Mononuclear cell (primary cell): ENCODE measurements around the gene CCDC57. TPM values are rescaled to one million over a fixed set of nuclear protein-coding genes. Genes with fewer than 3 reads are reported as not detected.
A peak's percentile ranks its signal among the peaks of the same experiment; 100 is the strongest.

Experiments used
- H3K27me3 ChIP-seq: 2 replicates; pipeline ENCODE4 v1.6.0; 2011; ENCODE audit warnings: low read length, control low read depth; ENCODE audit not compliant: insufficient read depth
- H3K4me1 ChIP-seq: 2 replicates; pipeline ENCODE4 v1.5.1; 2011; ENCODE audit warnings: mild to moderate bottlenecking, low read length, control low read depth; ENCODE audit not compliant: insufficient read depth
- H3K4me3 ChIP-seq: 2 replicates; pipeline ENCODE4 v1.5.1; 2011; ENCODE audit warnings: mild to moderate bottlenecking, low read length, moderate library complexity
- H3K9me3 ChIP-seq: 2 replicates; pipeline ENCODE4 v1.5.1; 2011; ENCODE audit warnings: low read depth, mild to moderate bottlenecking, control low read depth, low read length
- total RNA-seq: library from RNA; depleted of rRNA; stranded (reverse); fragments of >200 nt; gene quantifications from one replicate; pipeline ENCODE4 v1.2.3, GENCODE V29; 2012

The CCDC57 gene
- total RNA-seq, 1 donor: 36.6 TPM

DNA sequence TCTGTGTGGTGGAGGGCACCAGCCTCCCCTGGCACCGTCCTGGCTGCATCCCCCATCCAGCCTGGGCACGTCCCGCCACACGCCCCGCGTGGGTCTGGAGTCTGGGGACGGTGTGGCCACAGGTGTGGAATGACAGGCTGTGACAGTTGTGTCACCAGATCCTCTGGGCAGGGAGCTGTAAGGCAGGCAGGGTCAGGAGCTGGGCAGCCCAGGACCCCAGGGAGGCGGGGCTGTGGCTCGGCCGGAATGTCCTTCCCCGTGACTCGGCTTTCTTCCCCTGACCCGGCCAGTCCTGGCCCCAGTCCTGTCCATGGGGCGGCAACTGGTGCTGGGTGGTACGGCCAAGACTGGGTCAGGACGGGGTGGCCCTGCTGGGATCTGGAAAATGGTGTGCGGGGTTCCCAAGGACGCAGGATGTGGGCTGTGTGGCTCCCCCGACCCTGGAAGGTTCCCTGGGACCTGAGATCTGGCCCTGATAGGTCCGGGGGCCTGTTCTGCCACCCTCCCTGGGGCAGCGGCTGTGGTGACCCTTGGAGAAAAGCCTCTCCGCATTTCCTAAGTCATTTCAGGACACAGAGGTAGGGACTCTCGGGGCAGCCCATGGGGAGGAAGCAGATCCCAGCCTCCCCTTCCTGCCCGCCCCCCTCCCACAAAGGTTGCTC, 12.9 kb upstream of the CCDC57 start:
- Histone ChIP-seq H3K4me1 (peaks cover 56% of the 10 kb centered on the region), H3K4me3 (no peak overlapping the region), H3K27me3 (no peaks in the 10 kb centered on the region), H3K9me3 (no peaks in the 10 kb centered on the region)

DNA sequence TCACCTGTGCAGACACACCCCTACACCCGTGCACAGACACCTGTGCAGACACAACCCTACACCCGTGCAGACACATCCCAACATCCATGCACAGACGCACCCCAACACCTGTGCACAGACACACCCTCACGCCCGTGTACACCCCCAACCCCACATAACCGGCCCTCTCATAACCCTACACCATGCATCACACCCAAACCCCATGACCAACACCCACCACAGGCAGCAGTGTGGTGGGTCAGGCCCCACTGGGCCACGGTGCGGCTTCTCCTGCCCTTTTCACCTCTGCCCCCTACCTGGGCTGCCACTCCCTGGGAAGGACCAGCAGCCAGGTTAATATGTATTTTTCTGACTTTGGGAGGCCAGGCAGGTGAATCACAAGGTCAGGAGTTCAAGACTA, 12.0 kb upstream of the CCDC57 start:
- no peak overlapping the region for H3K4me3 ChIP-seq
- H3K4me1 ChIP-seq: peaks cover 56% of the 10 kb centered on the region
- no peaks in the 10 kb centered on the region for H3K27me3 ChIP-seq
- no peaks in the 10 kb centered on the region for H3K9me3 ChIP-seq

GRCh38 chr17:82223517-82223916, 10.9 kb upstream of the CCDC57 start:
- Histone ChIP-seq H3K4me1 (peaks cover 61% of the 10 kb centered on the region), H3K9me3 (no peaks in the 10 kb centered on the region), H3K27me3 (no peaks in the 10 kb centered on the region), H3K4me3 (no peak overlapping the region)

GRCh38 chr17:82222816-82223215, 10.2 kb upstream of the CCDC57 start:
- no peaks in the 10 kb centered on the region for H3K9me3 ChIP-seq
- H3K4me3 ChIP-seq: no peak overlapping the region
- peaks cover 62% of the 10 kb centered on the region for H3K4me1 ChIP-seq
- no peaks in the 10 kb centered on the region for H3K27me3 ChIP-seq

DNA sequence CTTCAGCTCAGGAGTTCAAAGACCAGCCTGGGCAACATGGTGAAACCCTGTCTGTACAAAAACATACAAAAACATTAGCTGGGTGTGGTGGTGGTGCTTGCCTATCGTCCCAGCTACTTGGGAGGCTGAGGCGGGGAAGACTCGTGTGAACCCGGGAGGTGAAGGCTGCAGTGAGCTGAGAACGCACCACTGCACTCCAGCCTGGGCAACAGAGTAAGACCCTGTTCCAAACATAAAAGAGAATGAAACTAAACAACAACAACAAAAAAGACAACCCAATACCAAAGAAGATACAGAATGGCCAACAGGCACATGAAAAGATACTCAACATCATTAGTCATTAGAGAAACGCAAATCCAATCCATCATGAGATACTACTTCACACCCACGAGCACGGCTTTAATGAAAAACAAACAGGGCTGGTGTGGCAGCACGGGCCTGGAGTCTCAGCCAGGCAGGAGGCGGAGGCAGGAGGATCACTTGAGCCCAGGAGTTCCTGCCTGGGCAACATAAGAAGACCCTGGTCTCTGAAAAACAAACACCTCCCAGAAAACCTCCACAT, 8.8 kb upstream of the CCDC57 start:
- Histone ChIP-seq H3K9me3 (no peaks in the 10 kb centered on the region), H3K4me3 (no peak overlapping the region), H3K27me3 (no peaks in the 10 kb centered on the region), H3K4me1 (peaks cover 61% of the 10 kb centered on the region)

DNA sequence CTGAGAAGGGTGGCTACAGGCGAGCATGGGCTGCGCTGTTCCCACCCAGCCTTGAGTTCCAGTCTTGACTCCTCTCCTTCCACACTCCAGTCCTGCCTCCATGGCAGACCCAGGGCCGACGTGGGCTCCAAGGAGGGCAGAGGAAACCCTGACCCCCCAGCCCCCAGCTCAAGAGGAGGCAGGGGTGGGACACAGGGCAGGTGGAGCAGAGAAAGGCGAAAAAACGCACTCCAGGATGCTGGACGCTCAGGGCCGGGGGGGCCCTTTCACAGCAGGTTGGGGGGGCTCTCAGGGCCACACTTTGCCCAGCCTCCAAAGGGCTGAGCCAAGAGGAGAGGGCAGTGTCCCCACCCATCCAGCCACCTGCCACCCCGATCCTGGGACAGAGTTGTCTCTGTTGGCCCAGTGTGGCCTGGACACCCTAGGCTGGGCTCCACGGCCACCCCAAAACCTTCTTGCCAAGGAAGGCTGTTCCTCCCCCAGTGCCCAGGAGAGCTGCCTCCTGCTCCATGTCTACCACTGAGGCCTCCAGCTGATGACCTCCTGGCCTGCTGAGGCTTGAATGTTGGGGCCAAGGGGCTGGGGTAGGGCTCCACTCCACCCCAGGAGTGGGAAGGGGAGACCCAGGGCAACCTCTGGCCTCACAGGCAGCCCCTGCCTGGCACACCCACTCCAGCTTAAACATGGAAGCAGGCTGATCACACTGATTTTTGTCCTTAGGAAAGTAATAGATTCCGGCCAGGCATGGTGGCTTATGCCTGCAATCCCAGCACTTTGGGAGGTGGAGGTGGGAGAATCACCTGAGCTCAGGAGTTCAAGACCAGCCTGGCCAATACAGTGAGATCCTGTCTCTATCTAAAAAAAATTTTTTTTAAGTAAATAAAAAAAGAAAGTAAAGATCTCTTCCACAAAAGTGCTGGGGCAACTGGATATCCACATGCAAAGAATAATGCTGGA, 7.4 kb upstream of the CCDC57 start:
- Histone ChIP-seq H3K4me3 (no peak overlapping the region), H3K27me3 (no peaks in the 10 kb centered on the region), H3K4me1 (peaks cover 72% of the 10 kb centered on the region), H3K9me3 (no peaks in the 10 kb centered on the region)

DNA sequence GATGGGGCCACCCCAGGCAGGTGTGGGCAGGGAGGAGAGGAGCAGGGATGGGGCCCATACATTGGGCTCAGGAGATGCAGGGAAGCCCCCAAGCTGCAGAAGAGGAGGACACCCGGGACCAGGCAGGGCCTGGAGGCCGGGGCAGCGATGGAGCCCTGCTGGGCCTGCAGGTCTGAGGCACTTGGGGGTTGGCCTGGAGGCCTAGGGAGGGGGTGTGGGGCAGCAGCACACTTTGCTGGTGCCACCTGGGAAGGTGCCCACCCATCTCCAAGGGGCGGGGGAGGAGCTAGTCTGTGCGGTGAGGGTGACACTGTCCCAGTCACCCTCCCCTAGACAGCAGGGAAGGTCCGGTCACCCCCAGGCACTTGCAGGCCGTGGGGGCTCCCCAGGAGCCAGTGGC, 6.4 kb upstream of the CCDC57 start:
- no peaks in the 10 kb centered on the region for H3K27me3 ChIP-seq
- peaks cover 82% of the 10 kb centered on the region for H3K4me1 ChIP-seq
- H3K4me3 ChIP-seq: no peak overlapping the region

DNA sequence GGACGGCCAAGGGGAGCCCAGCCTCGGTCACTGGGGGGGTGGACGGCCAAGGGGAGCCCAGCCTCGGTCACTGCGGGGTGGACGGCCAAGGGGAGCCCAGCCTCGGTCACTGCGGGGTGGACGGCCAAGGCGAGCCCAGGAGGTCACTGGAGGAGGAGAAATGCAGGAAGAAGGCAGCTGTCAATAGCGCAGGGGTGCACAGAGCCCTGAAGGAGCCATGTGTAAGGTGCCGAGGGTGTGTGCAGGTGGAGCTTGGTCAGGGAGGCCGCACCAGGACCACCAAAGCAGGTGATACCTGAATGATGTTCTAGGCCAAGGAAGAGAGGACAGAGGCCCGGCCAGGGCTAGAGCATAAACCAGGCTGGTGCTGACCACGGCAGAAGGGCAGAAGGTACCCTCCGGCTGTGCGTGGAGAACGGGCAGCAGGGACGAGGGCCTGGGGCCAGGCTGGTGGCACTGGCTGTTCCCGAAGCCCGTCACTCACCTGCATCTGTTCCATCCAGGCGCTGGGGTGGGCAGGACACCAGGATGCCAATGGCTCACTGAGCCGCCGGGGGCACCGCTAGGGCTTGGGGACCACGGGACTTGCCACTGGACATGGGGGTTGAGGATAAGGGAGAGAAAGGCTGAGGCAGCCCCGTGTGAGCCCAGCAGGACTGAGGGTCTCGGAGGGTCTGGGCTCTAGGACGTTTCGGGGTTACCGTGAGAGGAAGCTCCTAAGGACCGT, 5.9 kb upstream of the CCDC57 start:
- H3K4me1 ChIP-seq: peaks cover 85% of the 10 kb centered on the region
- H3K27me3 ChIP-seq: no peaks in the 10 kb centered on the region
- no peaks in the 10 kb centered on the region for H3K9me3 ChIP-seq
- no peak overlapping the region for H3K4me3 ChIP-seq

More for the DNA sequence above, 6.4 kb upstream of the CCDC57 start:
- no peaks in the 10 kb centered on the region for H3K9me3 ChIP-seq

- no peak overlapping the region for H3K4me3 ChIP-seq
- H3K4me1 ChIP-seq: peaks cover 84% of the 10 kb centered on the region
- H3K9me3 ChIP-seq: no peaks in the 10 kb centered on the region
- no peaks in the 10 kb centered on the region for H3K27me3 ChIP-seq
These were observed 5.0 kb upstream of the CCDC57 start for GRCh38 chr17:82217530-82218204.

DNA sequence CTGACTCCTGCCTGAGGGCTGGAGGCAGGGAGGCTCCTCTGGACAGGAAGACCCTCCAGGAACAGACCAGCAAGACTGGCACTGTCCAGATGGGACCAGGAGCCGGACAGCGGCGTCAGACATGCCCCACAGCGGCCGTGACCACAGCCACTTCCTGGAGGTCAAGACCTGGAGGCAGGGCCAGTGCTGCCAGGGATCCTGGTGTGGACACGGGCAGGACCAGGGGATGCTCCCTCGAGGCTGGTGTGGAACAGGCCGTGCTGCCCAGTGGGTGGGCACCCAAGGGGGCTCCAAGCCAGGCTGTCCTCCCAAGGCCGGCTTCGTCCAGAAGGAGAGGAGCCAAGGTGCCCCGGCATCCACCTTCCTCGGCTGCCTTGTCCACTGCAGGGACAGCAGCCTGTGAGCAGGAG, 4.5 kb upstream of the CCDC57 start:
- Histone ChIP-seq H3K27me3 (no peaks in the 10 kb centered on the region), H3K9me3 (no peaks in the 10 kb centered on the region), H3K4me3 (peak overlapping the region; percentile 12), H3K4me1 (peaks cover 81% of the 10 kb centered on the region)

DNA sequence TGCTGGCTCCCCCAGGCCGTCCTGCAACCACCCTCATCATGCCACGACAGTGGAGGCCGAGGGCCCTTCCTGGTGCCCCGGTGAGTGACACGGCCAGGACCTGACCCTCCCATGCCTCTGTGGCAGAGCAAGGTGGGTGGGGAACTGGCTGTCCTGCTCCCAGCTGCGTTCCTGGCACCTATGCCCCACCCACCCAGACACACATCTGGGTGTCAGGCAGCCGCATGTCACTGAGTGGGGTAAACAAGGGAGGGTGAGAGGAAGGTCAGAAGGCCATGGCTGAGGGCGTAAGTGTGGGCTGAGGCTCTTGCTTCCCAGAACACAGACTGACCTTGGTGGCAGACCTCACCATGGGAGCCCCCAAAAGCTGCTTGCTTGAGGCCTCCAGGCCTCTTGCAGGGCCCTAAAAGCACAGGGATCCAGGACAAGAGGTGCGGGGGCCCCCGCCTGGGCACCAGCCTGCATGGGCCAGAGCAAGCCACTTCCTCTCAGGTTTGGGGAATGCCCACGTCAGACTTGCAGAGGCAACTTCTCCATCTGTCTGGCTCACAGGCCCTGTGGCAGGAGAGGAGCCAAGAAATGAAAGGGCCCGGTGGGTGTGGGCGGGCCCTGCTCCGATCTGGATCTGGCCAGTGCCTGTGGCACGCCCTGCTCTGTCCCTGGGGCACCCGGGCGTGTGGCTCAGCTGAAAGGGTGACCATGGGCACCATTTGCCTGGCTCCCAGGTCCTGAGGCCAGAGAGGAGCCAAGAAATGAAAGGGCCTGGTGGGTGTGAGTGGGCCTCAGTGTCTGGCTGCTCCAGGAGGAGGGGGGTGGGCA, 3.9 kb upstream of the CCDC57 start:
- Histone ChIP-seq H3K4me1 (peaks cover 83% of the 10 kb centered on the region), H3K9me3 (no peaks in the 10 kb centered on the region), H3K27me3 (no peaks in the 10 kb centered on the region), H3K4me3 (peak overlapping the region; percentile 12)

DNA sequence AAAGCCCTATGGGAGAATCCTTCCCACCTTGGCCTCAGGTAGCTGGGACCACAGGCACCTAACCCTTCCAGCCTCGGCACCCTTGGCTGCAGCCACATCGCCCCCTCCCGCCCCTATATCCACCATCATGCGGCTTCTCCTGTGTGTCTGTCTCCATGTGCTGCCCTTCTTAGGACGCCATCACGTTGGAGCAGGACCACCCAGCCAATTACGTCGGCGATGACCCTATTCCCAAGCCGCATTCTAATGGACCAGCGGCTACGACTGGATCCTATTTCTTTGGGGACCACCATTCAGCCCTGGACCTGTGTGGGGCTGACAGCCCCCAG, 3.3 kb upstream of the CCDC57 start:
- Histone ChIP-seq H3K4me1 (peaks cover 89% of the 10 kb centered on the region), H3K9me3 (no peaks in the 10 kb centered on the region), H3K4me3 (no peak overlapping the region), H3K27me3 (no peaks in the 10 kb centered on the region)

DNA sequence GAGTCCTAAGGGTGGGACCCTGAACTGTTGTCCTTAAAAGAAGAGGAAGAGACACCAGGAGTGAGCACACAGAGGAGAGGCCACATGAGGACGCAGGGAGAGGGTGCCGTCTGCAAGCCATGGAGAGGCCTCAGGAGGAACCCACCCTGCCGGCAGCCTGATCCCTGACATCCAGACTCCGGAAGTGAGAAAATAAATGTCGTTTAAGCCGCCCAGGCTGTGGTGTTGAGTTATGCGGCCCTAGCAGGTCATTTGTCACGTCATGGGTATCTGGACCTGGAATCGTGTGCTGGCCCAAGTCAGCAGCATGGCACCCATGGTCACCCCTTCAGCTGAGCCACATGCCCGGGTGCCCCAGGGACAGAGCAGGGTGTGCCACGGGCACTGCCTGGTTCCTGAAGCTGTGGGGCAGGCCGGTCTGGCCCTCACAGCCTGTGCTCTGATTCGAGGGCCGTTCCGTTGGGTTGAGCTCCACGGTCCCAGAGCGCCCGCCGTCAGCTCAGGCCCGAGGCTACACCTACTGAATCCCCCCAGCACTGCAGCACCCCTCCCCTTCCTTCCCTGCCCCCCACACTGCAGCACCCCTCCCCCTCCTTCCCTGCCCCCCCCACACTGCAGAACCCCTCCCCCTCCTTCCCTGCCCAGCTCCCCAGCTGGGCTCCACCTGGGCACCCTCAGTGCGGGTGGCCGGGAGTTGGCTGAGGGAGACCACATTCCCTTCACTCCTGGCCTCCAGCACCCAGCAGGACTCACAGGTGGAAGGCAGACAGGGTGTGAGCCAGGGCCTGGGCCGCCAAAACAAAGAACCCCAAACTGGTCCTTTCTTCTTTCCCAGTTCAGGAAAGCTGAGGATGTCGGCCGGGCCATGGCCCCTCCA, 2.7 kb upstream of the CCDC57 start:
- Histone ChIP-seq H3K9me3 (no peaks in the 10 kb centered on the region), H3K4me3 (no peak overlapping the region), H3K4me1 (peaks cover 86% of the 10 kb centered on the region)

More for the DNA sequence above, 2.7 kb upstream of the CCDC57 start:
- no peaks in the 10 kb centered on the region for H3K27me3 ChIP-seq
